ENCODE measurements around the gene PCDHGA10. TPM values are rescaled to one million over a fixed set of nuclear protein-coding genes. Genes with fewer than 3 reads are reported as not detected.

Gene PCDHGA10
- total and polyA plus RNA-seq, 2 of the 8 experiments (the other 6 are each of a cell fraction or from before 2014, with no cell fraction given) = 2.2 to 6.4 TPM

GRCh38 chr5:141399555-141400258 is 13.1 kb upstream of the PCDHGA10 start (continued):
- no peak for TF ChIP-seq POLR2AphosphoS5 (IDR thresholded peaks at IDR 0.05; ENCODE audit: low read depth, low read length)
- no peak for TF ChIP-seq USF2 (IDR thresholded peaks at IDR 0.05; ENCODE audit: low read length)
- TF ChIP-seq TAF1 (IDR thresholded peaks at IDR 0.05; ENCODE audit: low read depth, low read length) = no peak
- TF ChIP-seq JUN (IDR thresholded peaks at IDR 0.05; ENCODE audit: low read depth, low read length) = no peak
- no peak for TF ChIP-seq EZH2 (IDR thresholded peaks at IDR 0.05; ENCODE audit: low read depth, low read length, severe bottlenecking)
- TF ChIP-seq CTCF (IDR thresholded peaks at IDR 0.05; ENCODE audit: control extremely low read depth in 1 of 3, insufficient read depth in 1 of 3, low read depth in 1 of 3, low read length in 3 of 3) = no peak
